NT2/D1 (cell line): ENCODE results near the gene PON2.

ENCODE experiments used
- YY1 ChIP-seq: IDR thresholded peaks from 2 replicates; pipeline ENCODE4 v1.6.1; 2011; ENCODE audit not compliant: insufficient read length, insufficient read depth
- ZNF274 ChIP-seq: IDR thresholded peaks from 2 replicates; pipeline ENCODE4 v1.6.1; 2011; ENCODE audit warnings: mild to moderate bottlenecking, low read depth, low read length

GRCh38 chr7:95446618-95447017, 11.8 kb upstream of the PON2 start:
- TF ChIP-seq YY1 (no peak), ZNF274 (no peak)
